Measurements from ENCODE around the gene NFRKB. TPM values are rescaled to one million over a fixed set of nuclear protein-coding genes. Genes with fewer than 3 reads are reported as not detected.

NFRKB gene
- 25.7 and 26.8 TPM in 2 replicates for total RNA-seq (2014; rRNA removed)
- 8.3 TPM for polyA plus RNA-seq (2012)

GRCh38 chr11:129895126-129896041 lies at the start of gene NFRKB:
Gene NFRKB (minus strand): TSS chr11:129895578. CDS start chr11:129892849, 2,729 bp downstream.
- DNase-seq (ENCODE audit: low read depth): peak; percentile 60

- no peak for DNase-seq (ENCODE audit: low read depth)
These were observed 49.3 kb upstream of the NFRKB start for GRCh38 chr11:129944696-129945095.

- DNase-seq (ENCODE audit: low read depth): no peak
These were observed 47.7 kb upstream of the NFRKB start for GRCh38 chr11:129943036-129943435.

GRCh38 chr11:129939510-129939909 lies 44.1 kb upstream of the NFRKB start:
- DNase-seq (ENCODE audit: low read depth): no peak

- DNase-seq (ENCODE audit: low read depth): no peak
These were observed 43.4 kb upstream of the NFRKB start for GRCh38 chr11:129938764-129939163.

- DNase-seq (ENCODE audit: low read depth): no peak
These were observed 42.3 kb upstream of the NFRKB start for GRCh38 chr11:129937592-129938238.

- no peak for DNase-seq (ENCODE audit: low read depth)
These were observed 40.3 kb upstream of the NFRKB start for GRCh38 chr11:129935723-129936122.

GRCh38 chr11:129933891-129934290 lies 38.5 kb upstream of the NFRKB start:
- DNase-seq (ENCODE audit: low read depth): no peak

GRCh38 chr11:129933262-129933661 lies 37.9 kb upstream of the NFRKB start:
- no peak for DNase-seq (ENCODE audit: low read depth)

GRCh38 chr11:129932381-129933067 lies 37.1 kb upstream of the NFRKB start:
- no peak for DNase-seq (ENCODE audit: low read depth)

- DNase-seq (ENCODE audit: low read depth): no peak
These were observed 35.4 kb upstream of the NFRKB start for GRCh38 chr11:129930743-129931142.

GRCh38 chr11:129930296-129930695 lies 34.9 kb upstream of the NFRKB start:
- DNase-seq (ENCODE audit: low read depth): no peak

- no peak for DNase-seq (ENCODE audit: low read depth)
These were observed 34.3 kb upstream of the NFRKB start for GRCh38 chr11:129929721-129930120.

GRCh38 chr11:129928923-129929692 lies 33.7 kb upstream of the NFRKB start:
- DNase-seq (ENCODE audit: low read depth): no peak

GRCh38 chr11:129922674-129923073 lies 27.3 kb upstream of the NFRKB start:
- DNase-seq (ENCODE audit: low read depth): no peak

- DNase-seq (ENCODE audit: low read depth): no peak
These were observed 23.0 kb upstream of the NFRKB start for GRCh38 chr11:129918361-129918760.

- peak; percentile 4 for DNase-seq (ENCODE audit: low read depth)
These were observed 21.9 kb upstream of the NFRKB start for GRCh38 chr11:129917231-129917630.

GRCh38 chr11:129911298-129911697 lies 15.9 kb upstream of the NFRKB start:
- DNase-seq (ENCODE audit: low read depth): no peak

GRCh38 chr11:129910360-129910759 lies 15.0 kb upstream of the NFRKB start:
- DNase-seq (ENCODE audit: low read depth): no peak

GRCh38 chr11:129905402-129905801 lies 10.0 kb upstream of the NFRKB start:
- DNase-seq (ENCODE audit: low read depth): no peak

- DNase-seq (ENCODE audit: low read depth): no peak
These were observed 684 bp upstream of the NFRKB start for GRCh38 chr11:129896062-129896461.
